Tibial artery (tissue), 4 donors: ENCODE data around the gene SPAG7.

Experiments
- DNase-seq, 2 donors: peaks; one replicate each; pipeline ENCODE4 v3.0.0-alpha.2; 2019
- H3K27ac ChIP-seq, 2 donors: fragments of 200-600 bp; sonication (generic) in 1 of 2; 1 replicate in 1 of 2; 2 replicates in 1 of 2; pipeline ENCODE4 v1.5.1; 2018 to 2019; ENCODE audit warnings: mild to moderate bottlenecking in 1 of 2
- H3K27me3 ChIP-seq, 2 donors: fragments of 200-600 bp; sonication (generic) in 1 of 2; one replicate each; pipeline versions ENCODE4 v1.5.1 to v1.6.0; 2016 to 2019
- H3K36me3 ChIP-seq, 3 donors: fragments of 200-600 bp; sonication (generic) in 2 of 3; one replicate each; pipeline ENCODE4 v1.5.1; 2016 to 2019; ENCODE audit warnings: mild to moderate bottlenecking in 2 of 3
- H3K4me1 ChIP-seq, 4 donors: fragments of 200-600 bp; sonication (generic) in 2 of 4; 1 replicate in 3 of 4; 2 replicates in 1 of 4; pipeline ENCODE4 v1.5.1; 2016 to 2019
- H3K4me3 ChIP-seq, 2 donors: fragments of 200-600 bp; sonication (generic) in 1 of 2; 1 replicate in 1 of 2; 2 replicates in 1 of 2; pipeline ENCODE4 v1.5.1; 2018 to 2019; ENCODE audit warnings: mild to moderate bottlenecking in 2 of 2
- H3K9me3 ChIP-seq, 3 donors: fragments of 200-600 bp; sonication (generic) in 1 of 3; one replicate each; pipeline ENCODE4 v1.5.1; 2016 to 2019
- intact Hi-C: fragments of 100-400 bp; cut with DNase I; formaldehyde crosslinking; loops from one replicate; pipeline ENCODE4 v1.15.0; 2023; ENCODE audit warnings: low total_unique reads
- TF ChIP-seq, protein P1 (sequence below), 2 experiments: fragments of 200-600 bp in 1 of 2; fragments of 450-650 bp in 1 of 2; IDR thresholded peaks; one replicate each; pipeline ENCODE4 v1.5.1; 2017 to 2019; ENCODE audit warnings: antibody characterized with exemption in 2 of 2, mild to moderate bottlenecking in 1 of 2, moderate library complexity in 1 of 2

Gene SPAG7

DNA sequence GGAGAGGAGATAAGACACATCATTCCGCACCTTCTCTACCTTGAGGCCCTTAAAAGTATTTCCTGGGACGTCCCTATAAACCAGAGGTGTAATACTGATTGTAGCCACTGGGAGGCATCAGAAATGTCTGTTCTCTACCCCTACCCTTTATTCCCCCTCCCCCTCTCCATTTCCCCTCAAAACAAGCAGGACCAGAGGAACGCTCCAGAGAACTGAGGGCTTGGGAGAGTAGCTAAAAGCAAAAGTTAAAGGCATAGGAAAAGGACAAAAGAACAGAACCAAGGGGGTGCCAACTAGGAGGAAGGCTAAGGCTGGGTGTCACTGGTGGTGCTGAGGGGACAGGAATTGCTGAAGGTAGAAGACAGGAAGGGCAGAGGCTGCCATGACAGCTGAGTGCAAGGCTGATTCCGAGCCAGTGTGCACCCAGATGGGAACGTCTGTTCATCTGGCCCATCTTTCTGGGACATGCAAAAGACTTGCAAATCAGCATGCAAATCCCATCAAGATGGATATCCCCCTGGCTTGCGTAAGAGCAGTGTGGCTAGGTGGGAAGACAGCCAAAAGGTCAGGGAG lies 13.1 kb upstream of the SPAG7 start:
- no peaks in the 10 kb centered on the region for H3K27me3 ChIP-seq
- no peak for DNase-seq
- TF ChIP-seq, protein P1, sequence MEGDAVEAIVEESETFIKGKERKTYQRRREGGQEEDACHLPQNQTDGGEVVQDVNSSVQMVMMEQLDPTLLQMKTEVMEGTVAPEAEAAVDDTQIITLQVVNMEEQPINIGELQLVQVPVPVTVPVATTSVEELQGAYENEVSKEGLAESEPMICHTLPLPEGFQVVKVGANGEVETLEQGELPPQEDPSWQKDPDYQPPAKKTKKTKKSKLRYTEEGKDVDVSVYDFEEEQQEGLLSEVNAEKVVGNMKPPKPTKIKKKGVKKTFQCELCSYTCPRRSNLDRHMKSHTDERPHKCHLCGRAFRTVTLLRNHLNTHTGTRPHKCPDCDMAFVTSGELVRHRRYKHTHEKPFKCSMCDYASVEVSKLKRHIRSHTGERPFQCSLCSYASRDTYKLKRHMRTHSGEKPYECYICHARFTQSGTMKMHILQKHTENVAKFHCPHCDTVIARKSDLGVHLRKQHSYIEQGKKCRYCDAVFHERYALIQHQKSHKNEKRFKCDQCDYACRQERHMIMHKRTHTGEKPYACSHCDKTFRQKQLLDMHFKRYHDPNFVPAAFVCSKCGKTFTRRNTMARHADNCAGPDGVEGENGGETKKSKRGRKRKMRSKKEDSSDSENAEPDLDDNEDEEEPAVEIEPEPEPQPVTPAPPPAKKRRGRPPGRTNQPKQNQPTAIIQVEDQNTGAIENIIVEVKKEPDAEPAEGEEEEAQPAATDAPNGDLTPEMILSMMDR (IDR thresholded peaks at IDR 0.05) = peak; percentile 74 to 77
- no peaks in the 10 kb centered on the region for H3K9me3 ChIP-seq
- intact Hi-C loops = loop anchor here (2.0 to 5.0 kb wide), 2 partner anchors 43 to 82 kb away; no protein-coding TSS in a partner anchor
- H3K4me3 ChIP-seq = no peak overlapping the region
- H3K4me1 ChIP-seq = peaks cover 0 to 8% (median 0%) of the 10 kb centered on the region in 4 donors
- peaks cover 23 to 95% (median 76%) of the 10 kb centered on the region in 3 donors for H3K36me3 ChIP-seq
- H3K27ac ChIP-seq = no peak overlapping the region

- TF ChIP-seq, protein P1 (IDR thresholded peaks at IDR 0.05) = no peak
- no peak overlapping the region for H3K4me3 ChIP-seq
- no peaks in the 10 kb centered on the region for H3K27me3 ChIP-seq
- intact Hi-C loops = no loop called here
- no peak overlapping the region for H3K27ac ChIP-seq
- no peaks in the 10 kb centered on the region for H3K9me3 ChIP-seq
- H3K4me1 ChIP-seq = peaks cover 0 to 6% (median 2%) of the 10 kb centered on the region in 4 donors
- peaks cover 23 to 96% (median 72%) of the 10 kb centered on the region in 3 donors for H3K36me3 ChIP-seq
- DNase-seq = no peak
Measured at GRCh38 chr17:4978726-4979125, 11.1 kb upstream of the SPAG7 start.

DNA sequence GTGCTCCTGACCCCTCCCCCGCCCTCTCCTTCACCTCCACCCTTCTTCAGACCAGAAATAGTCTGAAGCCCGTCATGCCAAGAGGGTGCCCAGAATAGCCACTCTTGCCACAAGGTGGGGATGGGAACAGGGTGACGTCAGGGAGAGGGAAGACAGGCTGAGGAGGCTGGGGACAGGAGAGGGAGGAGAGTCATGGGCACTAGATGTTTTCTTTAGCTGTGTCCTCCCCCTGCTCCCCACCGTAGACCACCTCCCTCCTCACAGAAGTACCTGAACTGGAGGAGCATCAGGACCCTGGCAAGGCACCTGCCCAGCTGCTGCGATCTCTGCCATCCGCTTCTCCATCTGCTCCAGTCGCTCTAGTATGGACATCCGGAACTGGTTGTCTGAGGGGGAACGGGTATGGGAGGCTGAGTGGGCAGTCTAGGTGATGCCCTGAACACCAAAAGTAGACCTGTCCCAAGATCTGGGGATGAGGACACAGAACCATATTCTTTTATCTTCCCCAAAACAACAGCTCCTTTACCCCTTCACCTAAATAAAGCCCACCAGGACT lies 6.6 kb upstream of the SPAG7 start:
- H3K4me1 ChIP-seq = peaks cover 0 to 10% (median 9%) of the 10 kb centered on the region in 4 donors
- H3K36me3 ChIP-seq = peaks cover 38 to 89% (median 74%) of the 10 kb centered on the region in 3 donors
- intact Hi-C loops = no loop called here
- H3K9me3 ChIP-seq = no peaks in the 10 kb centered on the region
- TF ChIP-seq, protein P1 (IDR thresholded peaks at IDR 0.05) = no peak
- H3K27me3 ChIP-seq = no peaks in the 10 kb centered on the region
- no peak overlapping the region for H3K4me3 ChIP-seq
- DNase-seq = no peak
- H3K27ac ChIP-seq = peak overlapping the region in 1 of 2 donors; percentile 35

DNA sequence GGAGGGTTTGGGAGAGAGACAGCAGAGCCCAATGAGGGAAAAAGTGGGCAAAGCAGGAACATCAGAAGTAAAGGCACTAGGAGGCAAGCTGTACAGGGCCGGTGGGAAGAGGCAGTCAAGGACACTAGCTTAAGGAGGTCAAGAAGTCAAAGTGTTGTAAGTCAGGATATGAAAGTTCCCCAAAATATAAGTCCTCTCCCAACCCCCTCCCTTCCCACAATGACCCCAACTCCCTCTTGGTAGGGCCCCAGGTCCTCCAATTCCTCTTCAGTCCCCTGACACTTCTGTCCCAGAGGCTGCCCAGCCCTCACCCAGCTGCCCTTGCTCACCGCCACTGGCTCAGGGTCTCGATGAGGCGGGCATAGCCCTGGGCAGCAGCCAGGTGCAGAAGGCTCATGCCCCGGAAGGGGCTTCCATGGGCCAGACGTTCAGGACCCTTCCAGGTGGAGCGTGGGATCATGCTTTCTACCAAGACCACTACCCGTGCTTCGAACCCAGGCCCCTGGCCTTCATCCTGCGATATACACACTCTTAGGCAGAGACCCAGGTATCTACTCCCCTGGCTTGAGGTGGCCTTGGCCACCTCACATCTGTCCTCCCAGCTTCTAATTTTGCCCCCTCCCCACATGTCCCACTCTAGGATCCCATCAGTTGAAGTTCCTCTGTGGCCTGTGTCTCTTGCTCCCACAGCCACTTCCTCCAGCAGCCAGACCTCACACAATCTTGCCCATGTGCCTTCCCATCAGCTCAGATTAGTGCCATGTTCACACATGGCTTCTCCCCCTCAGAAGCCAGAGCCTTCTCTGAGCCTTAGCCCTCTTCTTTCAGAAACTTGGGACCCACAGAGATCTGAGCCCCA lies 5.9 kb upstream of the SPAG7 start:
- no peak overlapping the region for H3K4me3 ChIP-seq
- TF ChIP-seq, protein P1 (IDR thresholded peaks at IDR 0.05) = no peak
- H3K27me3 ChIP-seq = no peaks in the 10 kb centered on the region
- peak overlapping the region; percentile 15 to 35 for H3K27ac ChIP-seq
- peaks cover 0 to 17% (median 16%) of the 10 kb centered on the region in 4 donors for H3K4me1 ChIP-seq
- no peak for DNase-seq
- no peaks in the 10 kb centered on the region for H3K9me3 ChIP-seq
- intact Hi-C loops = no loop called here
- peaks cover 37 to 85% (median 67%) of the 10 kb centered on the region in 3 donors for H3K36me3 ChIP-seq

DNA sequence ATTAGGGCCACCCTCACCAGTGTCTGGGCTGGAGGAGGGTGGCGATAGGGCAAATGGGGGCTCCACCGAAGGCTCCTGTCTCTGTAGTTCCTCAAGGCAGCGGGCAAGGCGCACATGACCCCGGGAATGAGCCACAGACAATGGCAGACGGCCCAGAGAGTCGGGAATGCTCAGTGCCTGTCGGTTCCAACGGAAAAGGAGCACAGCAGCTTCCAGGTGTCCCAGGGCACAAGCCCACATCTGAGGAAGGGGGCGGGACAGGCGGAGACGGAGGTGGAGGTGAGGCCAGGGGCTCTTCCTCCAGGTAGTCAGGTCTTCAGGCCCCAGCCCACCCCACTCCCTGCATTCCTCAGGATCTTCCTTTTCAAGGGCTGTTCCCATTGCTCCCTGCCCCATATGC lies 5.1 kb upstream of the SPAG7 start:
- peaks cover 0 to 24% (median 22%) of the 10 kb centered on the region in 4 donors for H3K4me1 ChIP-seq
- intact Hi-C loops = no loop called here
- peak overlapping the region in 1 of 2 donors; percentile 6 for H3K27ac ChIP-seq
- no peak for DNase-seq
- H3K9me3 ChIP-seq = no peaks in the 10 kb centered on the region
- H3K36me3 ChIP-seq = peaks cover 29 to 78% (median 60%) of the 10 kb centered on the region in 3 donors
- no peak overlapping the region for H3K4me3 ChIP-seq
- TF ChIP-seq, protein P1 (IDR thresholded peaks at IDR 0.05) = no peak
- no peaks in the 10 kb centered on the region for H3K27me3 ChIP-seq
